Renal cortical epithelial cell (primary cell): Measurements from ENCODE around the gene SLC26A11. TPM values are rescaled to one million over a fixed set of nuclear protein-coding genes. Genes with fewer than 3 reads are reported as not detected.
A peak's percentile ranks its signal among the peaks of the same experiment; 100 is the strongest.
"Not testable (repeated sequence)": the region's sequence is repeated elsewhere in the genome, so short reads cannot be mapped to it uniquely, and the experiment has no call there.

Source experiments
- DNase-seq: peaks from one replicate; pipeline ENCODE4 v3.0.0-alpha.2; 2011; ENCODE audit warnings: low read depth
- total RNA-seq: library from RNA; depleted of rRNA; stranded (reverse); fragments of >200 nt; gene quantifications from 2 replicates; pipeline ENCODE4 v1.2.3, GENCODE V29; 2014

The SLC26A11 gene
- total RNA-seq, 1 donor from 2014 or later: 26.0 TPM

DNA sequence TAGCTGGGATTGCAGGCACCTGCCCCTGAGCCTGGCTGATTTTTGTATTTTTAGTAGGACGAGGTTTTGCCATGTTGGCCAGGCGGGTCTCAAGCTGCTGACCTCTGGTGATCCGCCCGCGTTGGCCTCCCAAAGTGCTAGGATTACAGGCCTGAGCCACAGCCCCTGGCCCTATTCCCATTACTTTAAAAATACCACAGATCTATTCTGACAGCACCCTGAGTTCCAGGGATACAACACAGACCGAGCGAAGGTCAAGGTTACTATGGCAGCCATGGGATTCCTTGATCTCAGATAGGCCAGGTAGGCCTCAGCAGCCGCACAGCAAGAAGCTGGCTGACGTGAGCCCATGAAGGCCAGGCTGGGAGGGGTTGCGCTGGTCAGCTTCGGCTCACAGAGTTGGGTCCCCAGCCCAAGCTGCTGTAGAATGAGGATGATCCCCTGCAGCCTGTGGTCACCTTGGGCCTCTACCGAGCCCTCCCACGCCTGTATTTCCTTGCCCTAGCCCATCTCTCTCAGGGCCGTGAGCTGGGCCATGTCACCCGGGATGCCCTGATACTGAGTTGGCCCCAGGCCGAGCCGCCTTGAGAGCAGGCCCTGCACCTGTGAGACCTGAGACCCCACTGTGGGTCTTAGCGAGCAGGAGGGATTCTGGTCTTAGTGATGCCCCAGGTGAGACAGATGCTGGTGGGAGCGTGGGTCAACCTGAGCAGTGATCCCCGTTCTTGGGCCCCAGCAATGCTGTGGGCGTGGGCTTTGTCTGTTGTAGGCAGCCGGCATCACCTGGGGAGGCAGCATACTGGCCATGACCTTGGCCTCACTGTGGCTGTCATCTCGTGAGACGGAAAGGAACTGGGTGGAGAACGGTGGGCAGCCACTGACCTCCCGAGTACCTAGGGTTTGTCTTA lies 23.6 kb downstream of the SLC26A11 start:
- no peak for DNase-seq

DNA sequence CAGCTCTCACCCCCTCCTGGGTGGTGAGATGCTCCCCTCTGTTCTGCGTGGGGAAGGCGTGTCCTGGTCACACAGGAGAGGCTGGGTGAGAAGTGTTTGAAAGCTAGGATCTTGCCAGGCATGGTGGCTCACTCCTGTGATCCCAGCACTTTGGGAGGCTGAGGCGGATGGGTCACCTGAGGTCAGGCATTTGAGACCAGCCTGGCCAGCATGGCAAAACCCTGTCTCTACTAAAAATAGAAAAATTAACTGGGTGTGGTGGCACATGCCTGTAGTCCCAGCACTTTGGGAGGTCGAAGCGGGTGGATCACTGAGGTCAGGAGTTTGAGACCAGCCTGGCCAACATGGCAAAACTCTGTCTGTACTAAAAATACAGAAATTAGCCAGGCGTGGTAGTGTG lies 24.2 kb downstream of the SLC26A11 start:
- not testable (repeated sequence) for DNase-seq

DNA sequence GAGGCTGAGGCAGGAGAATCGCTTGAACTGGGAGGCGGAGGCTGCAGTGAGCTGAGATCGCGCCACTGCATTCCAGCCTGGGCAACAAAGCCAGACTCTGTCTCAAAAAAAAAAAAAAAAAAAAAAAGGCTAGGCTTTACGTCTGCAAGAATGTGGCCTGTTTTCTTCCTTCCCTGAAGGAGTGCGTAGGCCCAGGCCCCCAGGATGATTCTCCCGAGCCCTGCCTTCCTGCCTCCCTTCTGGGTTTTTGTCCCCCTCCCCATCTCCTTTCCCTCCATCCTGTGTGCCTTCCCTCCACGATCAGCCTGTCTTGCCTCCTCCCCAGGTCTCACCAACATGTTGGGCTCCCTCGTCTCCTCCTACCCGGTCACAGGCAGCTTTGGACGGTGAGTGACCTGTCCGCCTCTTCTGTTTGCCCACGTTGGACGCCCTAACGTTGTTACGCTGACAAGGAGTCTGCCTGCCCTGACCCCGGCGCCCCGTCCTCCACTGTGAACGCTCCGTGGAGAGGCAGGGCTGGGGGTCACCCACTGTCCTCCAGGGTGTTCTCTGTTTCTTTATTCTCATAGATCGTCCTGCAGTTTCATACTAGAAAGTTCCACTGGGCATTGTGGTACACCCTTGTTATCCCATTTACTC lies 24.8 kb downstream of the SLC26A11 start:
- DNase-seq: no peak

DNA sequence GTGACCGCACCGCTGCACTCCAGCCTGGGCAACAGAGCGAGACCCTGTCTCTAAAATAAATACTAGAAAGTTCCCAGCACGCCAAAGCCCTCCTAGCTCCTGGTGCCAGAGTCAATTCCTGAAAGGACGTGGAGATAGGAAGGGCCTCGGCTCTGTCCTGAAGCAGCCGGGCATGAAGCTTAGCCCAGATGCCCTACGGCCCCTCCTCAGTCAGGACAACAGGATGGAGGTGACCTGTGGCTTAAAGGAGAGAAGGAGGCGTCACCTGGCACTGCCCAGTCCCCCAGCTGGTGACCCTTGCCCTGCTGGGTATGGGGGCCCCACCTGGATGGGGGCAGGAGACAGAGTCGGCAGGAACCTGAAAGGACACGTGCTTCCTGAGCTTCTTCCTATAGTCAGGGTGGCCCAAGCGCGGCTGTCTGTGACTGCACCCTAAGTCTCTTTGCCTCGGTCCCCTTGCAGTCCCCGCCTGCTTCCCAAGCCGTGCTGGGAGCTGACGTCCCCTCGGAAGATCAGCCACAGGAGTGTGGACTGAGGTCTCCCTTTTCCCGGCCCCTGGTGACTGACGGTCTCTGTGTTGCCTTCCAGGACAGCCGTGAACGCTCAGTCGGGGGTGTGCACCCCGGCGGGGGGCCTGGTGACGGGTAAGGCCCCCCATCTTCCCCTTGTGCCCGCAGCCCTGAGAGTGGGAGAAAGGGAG lies 25.5 kb downstream of the SLC26A11 start:
- no peak for DNase-seq

DNA sequence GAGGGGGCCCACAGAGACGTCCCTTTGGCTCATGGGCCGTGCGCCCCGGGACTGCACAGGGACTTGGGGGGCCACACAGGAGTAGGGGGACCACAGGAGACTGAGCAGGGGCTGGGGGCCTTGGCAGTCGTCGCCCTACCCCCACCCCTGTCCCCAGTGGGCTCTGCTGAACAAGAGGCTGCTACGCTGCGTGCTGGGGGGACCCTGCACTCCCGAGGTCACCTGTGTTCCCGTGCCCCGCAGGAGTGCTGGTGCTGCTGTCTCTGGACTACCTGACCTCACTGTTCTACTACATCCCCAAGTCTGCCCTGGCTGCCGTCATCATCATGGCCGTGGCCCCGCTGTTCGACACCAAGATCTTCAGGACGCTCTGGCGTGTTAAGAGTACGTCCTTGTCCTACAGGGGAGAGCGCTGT lies 26.0 kb downstream of the SLC26A11 start:
- no peak for DNase-seq

DNA sequence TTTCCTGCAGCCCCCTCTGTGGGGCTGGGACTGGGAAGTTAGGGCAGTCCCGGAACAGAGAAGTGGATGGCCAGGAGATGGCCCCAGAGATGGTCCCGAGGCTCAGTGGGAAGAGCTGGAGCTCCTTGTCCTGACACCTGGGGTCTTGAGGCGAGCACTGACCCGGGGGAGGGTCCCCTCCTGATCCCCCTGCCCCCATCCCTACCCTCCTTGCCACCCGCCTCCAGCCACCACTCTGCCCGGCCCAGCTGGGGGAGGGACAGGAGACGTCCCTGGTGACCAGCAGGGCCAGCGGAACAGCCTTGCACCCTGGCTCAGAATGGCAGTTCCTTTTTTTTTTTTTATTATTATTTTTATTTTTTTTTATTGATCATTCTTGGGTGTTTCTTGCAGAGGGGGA lies 26.5 kb downstream of the SLC26A11 start:
- DNase-seq: no peak

DNA sequence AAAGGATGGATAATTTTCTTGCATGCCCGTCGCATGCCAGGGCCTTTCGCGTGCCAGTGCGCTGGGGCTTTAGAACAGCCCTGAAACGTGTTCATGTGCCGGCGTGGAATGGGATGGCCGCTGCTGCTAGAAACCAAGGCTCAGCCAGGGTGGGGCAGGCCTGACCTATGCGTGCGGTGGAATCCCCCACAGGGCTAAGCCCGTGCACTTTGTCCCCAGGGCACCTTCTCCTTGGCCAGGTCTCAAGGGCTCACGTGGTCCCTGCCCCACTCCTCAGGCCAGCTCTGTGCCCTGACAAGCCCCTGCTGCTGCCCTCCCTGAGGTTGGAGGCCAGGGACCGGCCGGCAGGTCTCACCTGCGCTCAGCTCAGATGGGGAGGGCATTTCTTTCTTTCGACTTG lies 27.3 kb downstream of the SLC26A11 start:
- no peak for DNase-seq

DNA sequence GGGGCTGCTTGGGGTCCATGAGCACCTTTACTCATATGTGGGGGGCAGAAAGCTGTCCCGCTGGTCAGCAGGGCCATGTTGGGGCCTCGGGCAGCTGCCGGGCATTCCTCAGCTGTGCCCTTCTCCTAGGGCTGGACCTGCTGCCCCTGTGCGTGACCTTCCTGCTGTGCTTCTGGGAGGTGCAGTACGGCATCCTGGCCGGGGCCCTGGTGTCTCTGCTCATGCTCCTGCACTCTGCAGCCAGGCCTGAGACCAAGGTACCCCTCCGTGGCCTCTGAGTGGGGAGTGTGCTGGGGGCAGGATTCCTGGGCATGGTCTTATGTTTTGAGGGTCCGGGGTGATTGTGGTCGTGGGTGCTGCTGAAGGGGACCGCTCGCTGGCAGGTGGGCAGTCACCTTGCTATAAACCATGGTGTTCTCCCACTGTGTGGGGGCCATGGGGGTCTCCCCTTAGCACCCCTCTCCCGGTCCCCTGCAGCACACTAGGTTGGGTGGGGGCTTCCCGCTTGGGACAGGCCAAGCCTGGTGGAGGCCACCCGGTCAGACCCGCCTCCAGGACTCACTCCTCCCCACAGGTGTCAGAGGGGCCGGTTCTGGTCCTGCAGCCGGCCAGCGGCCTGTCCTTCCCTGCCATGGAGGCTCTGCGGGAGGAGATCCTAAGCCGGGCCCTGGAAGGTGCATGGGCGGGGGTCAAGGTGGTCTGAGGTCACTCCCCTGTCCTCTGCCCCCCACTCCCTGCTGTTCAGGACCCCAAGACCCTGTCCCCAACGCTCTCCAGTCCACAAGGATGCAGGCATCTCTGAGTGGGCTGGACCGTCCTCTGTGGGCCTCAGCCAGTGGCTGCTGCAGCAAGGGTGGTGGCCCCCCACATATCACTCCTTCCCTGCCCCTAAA lies 28.0 kb downstream of the SLC26A11 start:
- DNase-seq: no peak

DNA sequence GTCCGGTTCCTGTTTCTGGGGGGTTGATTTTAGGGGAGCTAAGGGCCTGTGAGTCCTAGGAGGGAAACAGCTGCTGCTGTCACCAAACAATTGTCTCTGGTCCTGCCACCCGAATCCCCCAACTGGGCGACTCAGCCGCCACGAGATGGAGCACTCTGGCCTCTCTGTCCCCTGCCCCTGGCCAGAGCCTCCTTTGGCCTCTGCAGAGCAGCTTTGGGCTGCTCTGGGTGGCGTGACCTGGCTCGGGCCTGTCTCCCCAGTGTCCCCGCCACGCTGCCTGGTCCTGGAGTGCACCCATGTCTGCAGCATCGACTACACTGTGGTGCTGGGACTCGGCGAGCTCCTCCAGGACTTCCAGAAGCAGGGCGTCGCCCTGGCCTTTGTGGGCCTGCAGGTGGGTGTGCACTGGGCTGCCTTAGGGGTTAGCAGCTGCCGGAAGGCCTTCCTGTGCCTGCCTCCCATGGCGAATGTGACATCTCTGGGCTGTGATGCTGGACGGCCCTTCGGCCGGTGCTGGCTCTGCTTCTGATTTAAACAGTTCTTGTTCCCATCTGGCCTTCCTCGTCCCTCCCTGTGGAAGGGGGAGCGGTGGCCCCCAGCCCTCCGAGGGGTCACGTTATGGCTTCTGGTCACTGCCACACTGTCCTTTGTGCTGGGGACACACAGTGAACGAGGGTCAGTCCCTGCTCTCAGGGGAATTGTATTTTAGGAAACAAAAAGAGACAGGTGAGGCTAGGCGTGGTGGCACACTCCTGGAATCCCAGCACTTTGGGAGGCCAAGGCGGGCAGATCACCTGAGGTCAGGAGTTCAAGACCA lies 28.9 kb downstream of the SLC26A11 start:
- DNase-seq: no peak

DNA sequence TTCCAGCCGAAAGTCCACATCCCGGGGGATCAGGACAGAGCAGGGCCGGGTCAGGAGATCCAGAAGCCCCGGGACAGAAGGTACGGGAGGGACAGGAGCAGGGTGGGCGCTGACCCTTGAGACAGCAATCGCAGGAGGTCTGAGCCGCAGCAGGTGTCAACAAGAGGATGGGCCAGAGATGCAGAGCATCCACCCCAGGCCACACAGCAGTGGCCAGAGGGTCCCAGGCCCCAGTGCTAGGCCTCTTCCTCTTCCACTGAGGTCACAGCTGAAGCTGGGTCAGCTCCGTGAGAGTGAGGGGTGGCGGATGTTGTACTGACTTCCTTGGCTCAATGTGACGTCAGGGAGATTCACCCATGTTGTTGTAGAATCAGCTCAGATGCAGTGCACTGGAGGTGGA lies 31.7 kb downstream of the SLC26A11 start:
- no peak for DNase-seq

DNA sequence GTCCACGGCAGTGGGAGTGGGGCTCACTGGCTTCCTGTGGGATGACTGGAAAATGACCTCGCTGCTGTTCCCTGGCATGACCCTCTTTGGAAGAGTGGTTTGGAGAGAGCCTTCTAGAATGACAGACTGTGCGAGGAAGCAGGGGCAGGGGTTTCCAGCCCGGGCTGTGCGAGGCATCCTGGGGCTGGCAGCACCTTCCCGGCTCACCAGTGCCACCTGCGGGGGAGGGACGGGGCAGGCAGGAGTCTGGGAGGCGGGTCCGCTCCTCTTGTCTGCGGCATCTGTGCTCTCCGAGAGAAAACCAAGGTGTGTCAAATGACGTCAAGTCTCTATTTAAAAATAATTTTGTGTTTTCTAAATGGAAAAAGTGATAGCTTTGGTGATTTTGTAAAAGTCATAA lies 32.6 kb downstream of the SLC26A11 start:
- peak; percentile 36 for DNase-seq

DNA sequence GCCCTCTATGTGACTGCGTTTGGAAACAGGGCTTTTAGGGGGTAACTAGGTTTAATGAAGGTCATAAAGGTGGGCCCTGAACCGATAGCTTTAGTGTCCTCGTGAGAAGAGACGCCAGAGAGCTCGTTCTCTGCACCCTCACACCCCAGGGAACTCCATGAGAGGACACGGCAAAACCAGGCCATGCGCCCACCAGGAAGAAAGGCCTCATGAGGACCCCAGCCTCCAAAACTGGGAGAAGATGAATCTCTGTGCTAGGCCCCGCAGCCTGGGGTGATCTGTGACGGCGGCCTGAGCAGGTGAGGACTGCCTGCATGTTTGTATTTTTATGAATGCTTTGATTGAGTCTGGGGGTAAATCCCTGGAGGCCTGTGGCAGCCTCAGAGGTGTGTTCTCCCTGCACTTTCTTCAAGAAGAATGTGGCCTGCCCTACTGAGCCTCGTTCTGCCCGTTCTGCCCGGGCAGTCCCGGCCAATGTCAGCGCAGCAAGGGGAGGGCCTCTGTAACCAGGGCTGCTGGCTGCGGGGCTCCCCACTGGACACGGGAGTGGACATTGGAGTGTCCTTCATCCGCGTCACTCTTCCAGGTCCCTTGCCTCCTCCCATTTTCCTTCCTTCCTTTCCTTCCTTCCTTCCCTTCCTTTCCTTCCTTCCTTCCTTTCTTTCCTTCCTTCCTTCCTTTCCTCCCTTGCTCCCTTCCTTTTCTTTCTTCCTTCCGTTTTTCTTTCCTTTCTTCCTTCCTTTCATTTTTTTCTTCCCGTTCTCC lies 33.6 kb downstream of the SLC26A11 start:
- DNase-seq: peak; percentile 56

DNA sequence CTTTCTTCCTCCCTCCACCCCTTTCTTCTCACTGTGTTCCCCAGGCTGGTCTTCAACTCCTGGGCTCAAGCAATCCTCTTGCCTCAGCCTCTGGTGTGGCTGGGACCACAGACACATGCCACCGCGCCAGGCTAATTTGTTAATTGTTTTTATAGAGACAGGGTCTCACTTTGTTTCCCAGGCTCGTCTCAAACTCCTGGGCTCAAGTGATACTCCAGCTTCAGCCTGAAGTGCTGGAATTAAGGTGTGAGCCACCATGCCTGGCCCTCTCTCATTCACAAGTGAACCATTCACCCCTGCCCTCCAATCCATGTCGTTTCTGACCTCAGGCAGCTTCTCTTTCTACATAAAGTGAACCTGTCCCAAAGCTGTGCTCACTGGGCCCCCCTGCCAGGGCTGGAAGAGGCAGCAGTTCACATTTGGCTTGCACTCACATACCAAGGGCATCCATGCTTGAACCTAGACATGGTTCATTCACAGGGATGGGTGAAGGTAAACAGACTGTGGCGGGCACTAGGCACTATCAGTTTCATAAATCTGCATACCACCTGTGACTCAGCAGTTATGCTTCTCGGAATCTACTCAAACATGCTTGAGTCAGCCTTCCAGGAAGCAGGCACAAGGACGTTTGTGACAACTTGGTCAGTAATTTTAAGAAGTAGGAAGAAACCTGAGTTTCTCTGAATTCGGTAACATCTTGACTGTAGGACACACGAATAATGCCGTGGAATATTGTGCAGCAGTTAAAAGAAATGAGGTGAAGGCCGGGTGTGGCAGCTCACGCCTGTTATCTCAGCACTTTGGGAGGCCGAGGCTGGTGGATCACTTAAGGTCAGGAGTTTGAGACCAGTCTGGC lies 34.4 kb downstream of the SLC26A11 start:
- peak; percentile 100 for DNase-seq

DNA sequence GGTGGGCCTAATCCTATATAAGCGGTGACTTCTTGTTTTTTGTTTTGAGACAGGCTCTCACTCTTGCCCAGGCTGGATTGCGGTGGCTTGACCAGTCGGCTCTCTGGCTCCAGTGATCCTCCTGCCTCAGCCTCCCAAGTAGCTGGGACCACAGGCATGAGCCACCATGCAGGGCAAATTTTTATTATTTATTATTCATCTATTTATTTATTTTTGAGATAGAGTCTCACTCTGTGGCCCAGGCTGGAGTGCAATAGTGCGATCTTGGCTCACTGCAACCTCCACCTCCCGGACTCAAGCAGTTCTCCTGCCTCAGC lies 35.8 kb downstream of the SLC26A11 start:
- no peak for DNase-seq

DNA sequence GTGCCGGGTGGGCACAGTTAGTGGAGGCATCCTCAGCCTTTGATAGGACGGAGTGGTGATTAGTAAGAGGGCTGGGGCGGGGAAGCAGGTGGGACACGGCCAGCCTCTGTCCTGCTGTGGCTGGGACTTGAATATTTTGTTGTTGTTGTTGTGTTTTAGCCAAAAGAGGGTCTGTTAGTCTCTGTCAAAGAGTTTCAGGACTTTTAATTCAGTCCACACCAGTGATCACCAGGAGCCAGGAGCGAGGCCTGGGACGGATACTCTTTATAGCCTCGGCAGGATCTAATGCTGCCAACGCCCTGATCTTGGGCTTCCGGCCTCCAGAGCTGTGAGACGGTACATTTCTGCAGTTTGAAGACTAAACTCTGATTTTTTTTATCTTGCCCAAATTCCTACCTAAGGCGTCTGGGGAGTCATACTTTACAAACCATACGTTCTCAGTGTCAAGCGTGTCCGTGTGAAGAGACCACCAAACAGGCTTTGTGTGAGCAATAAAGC lies 37.5 kb downstream of the SLC26A11 start:
- no peak for DNase-seq

DNA sequence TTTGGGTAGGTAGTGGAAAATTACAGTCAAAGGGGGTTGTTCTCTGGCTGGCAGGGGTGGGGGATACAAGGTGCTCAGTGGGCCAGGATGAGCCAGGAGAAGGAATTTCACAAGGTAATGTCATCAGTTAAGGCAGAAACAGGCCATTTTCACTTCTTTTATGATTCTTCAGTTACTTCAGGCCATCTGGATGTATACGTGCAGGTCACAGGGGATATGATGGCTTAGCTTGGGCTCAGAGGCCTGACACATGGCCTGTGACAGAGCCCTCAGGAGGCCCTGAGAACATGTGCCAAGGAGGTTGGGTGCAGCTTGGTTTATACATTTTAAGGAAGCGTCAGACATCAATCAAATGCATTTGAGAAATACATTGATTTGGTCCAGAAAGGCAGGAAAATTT lies 38.1 kb downstream of the SLC26A11 start:
- not testable (repeated sequence) for DNase-seq

DNA sequence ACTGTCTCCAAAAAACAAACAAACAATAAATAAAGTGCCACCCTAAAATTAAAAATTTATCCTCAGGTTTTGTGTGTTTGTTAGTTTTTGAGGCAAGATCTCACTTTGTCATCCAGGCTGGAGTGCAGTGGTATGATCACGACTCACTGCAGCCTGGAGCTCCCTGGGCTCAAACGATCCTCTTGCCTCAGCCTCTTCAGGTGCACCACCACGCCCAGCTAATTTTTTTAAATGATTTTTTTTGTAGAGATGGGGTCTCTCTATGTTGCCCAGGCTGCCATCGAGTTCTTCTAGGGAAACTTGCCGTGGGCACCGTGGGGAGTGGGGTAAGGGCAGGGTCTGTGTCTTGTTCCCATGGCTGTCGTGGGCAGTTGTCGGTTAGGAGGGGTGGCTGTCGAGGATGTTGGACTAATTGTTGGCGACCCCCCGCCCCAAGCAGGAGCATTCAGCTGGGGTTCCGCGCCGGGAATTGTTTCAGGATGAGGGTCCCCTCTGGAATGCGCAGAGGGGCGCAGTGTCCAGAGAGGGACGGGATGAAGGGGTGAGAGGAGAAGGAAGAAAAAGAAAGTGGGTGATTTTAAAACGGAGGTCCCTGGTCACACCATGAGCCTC lies 39.3 kb downstream of the SLC26A11 start:
- DNase-seq: no peak

DNA sequence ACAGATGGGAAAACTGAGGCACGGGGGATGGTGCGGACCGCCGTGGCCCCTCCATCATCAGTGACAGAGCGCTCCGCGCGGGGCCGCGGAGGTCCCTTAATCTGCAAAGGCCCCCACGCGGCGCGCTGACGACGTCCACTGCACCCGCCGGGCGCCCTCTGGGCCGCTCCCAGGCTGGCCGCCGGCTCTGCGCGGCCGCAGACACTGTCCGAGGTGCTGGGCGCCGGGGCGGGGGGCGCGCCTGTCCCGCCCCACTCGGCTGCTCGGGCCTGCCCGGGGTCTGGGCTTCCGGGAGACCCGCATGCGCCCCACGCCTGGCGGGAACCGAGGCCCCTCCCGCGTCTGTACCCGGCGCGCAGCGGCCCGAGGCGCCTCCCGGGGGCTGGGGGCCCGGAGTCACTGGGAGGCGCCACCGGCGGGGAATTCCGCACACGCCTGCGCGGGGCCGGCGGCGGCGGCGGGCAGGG lies 39.9 kb downstream of the SLC26A11 start:
- peak; percentile 36 for DNase-seq
